Esophagus squamous epithelium (tissue), 4 donors: ENCODE measurements around the gene SH3RF2.

Experiments used
- CTCF ChIP-seq, 6 experiments: fragments of 450-650 bp in 4 of 6; fragments of 200-600 bp in 2 of 6; sonication (generic) in 2 of 6; IDR thresholded peaks; one replicate each; pipeline ENCODE4 v1.5.1; 2016 to 2019; ENCODE audit warnings: antibody characterized with exemption in 6 of 6, mild to moderate bottlenecking in 4 of 6, moderate library complexity in 4 of 6
- POLR2A ChIP-seq, 4 donors: fragments of 450-650 bp; IDR thresholded peaks; one replicate each; pipeline ENCODE4 v1.6.1; 2017; ENCODE audit warnings: antibody characterized with exemption in 4 of 4, mild to moderate bottlenecking in 4 of 4, moderate library complexity in 3 of 4

- TF ChIP-seq CTCF (IDR thresholded peaks at IDR 0.05) (no peak), POLR2A (IDR thresholded peaks at IDR 0.05) (no peak)
These were observed 49.2 kb upstream of the SH3RF2 start for GRCh38 chr5:145887217-145887616.
